Superior temporal gyrus (tissue), 1 donor: ENCODE measurements around the gene CELSR1.
"Not testable (repeated sequence)": the region's sequence is repeated elsewhere in the genome, so short reads cannot be mapped to it uniquely, and the experiment has no call there.

Experiments
- DNase-seq: peaks from one replicate; pipeline ENCODE4 v3.0.0-alpha.2; 2016; ENCODE audit errors: extremely low spot score

The CELSR1 gene

GRCh38 chr22:46320166-46320710 lies 217.2 kb downstream of the CELSR1 start:
- no peak for DNase-seq

GRCh38 chr22:46319319-46319718 lies 218.1 kb downstream of the CELSR1 start:
- no peak for DNase-seq

DNA sequence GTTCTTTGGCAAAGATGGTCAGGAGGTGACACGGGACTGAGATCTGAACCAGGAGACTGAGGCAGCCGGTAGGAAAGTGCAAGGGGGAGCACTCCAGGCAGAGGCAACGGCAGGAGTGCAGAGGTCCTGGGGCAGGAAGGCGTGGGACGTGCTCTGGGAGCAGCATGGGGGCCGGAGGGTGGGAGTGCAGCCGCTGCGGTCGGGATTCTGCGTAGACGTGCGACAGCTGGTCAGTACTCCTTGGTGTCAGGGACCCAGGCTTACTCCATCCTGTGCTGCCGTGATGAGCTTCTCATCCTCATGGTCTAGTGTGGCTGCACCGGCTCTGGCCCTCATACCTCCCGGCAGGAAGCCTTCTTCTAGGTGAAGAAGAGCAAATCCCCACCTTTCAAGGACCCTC lies 218.8 kb downstream of the CELSR1 start:
- DNase-seq: no peak

DNA sequence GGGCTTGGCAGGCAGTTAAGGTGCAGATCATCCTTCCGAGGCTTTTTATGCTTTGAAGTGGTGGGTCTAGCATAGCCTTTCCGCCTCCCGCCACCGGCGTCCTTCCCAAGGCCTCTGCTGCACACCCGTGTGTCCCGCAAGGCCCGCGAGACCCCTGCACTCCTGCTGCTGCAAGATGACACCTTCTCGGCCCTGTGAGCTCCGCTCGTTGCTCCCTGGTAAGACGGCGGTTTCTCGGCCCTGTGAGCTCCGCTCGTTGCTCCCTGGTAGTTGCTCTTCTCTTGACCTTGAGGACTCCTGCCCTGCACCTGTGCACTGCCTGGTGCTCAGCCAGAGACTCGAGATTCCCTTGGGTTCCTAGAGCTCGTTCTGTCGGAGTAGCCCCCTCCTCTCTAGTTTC lies 219.8 kb downstream of the CELSR1 start:
- no peak for DNase-seq

DNA sequence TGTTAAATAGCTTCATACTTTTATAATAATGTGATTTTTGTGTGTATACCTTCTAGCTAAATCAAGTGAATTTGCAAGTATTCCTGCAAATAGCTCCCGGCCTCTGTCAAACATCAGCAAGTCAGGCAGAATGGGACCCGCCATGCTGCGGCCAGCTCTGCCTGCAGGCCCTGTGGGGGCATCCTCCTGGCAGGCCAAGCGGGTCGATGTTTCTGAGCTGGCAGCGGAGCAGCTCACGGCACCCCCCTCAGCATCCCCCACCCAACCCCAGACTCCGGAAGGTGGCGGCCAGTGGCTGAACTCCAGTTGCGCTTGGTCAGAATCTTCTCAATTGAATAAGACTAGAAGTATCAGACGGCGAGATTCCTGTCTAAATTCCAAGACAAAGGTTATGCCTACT lies 221.4 kb downstream of the CELSR1 start:
- no peak for DNase-seq

DNA sequence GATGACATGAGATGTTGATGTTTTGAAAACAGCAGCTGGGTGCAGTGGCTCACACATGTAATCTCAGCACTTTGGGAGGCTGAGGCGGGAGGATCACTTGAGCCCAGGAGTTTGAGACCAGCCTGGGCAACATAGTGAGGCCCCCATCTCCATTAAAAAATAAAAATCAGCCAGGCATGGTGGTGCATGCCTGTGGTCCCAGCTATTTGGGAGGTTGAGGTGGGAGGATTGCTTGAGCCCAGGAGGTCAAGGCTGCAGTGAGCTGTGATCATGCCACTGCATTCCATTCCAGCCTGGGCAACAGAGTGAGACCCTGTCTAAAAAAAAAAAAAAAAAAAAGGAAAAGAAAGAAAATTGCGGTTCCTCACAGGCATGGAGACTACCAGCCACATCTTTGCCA lies 224.6 kb downstream of the CELSR1 start:
- DNase-seq: not testable (repeated sequence)

- DNase-seq: no peak
Observed at GRCh38 chr22:46312056-46312455, 225.4 kb downstream of the CELSR1 start.
